ENCODE measurements around the gene DMRTA2.
"Not testable (repeated sequence)": the region's sequence is repeated elsewhere in the genome, so short reads cannot be mapped to it uniquely, and the experiment has no call there.

- TF ChIP-seq CTCF, POLR2A (IDR thresholded peaks at IDR 0.05): not testable (repeated sequence)
These were observed 41.7 kb downstream of the DMRTA2 start for GRCh38 chr1:50381551-50381950.
